ENCODE data around the gene SMYD3. TPM values are rescaled to one million over a fixed set of nuclear protein-coding genes. Genes with fewer than 3 reads are reported as not detected.
"Not testable (repeated sequence)": the region's sequence is repeated elsewhere in the genome, so short reads cannot be mapped to it uniquely, and the experiment has no call there.

SMYD3 gene
- total RNA-seq, 4 donors from 2014 or later: 8.4 to 25.7 (median 14.4) TPM

DNA sequence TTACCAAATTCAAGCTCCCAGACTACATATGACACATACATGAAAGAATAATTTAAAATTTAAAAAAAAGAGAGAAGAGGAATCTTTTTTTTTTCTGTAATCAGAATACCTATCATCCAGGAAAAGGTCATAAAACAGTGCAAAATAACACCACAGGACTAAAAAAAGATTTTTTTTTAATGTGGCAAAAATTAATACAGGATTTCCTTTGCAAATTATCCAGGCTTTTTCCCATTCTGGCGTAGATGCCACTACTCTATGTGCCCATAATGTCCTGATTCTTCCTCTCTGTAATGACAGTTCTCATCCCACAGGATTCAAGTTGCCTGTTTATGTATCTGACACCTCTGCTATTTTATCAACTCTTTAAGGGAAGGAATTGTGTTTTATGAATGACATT lies 429.6 kb downstream of the SMYD3 start:
- TF ChIP-seq POLR2A (IDR thresholded peaks at IDR 0.05): no peak
- no peak for TF ChIP-seq CTCF (IDR thresholded peaks at IDR 0.05)
- 80 to 86% methylated on average over 1 of the region's 1 CpG for WGBS, 2 donors

GRCh38 chr1:246074421-246074820 lies 432.7 kb downstream of the SMYD3 start:
- intact Hi-C loops (cut with DNase I; ENCODE audit: low total_unique reads): no loop called here
- no peak overlapping the region for H3K4me3 ChIP-seq (ENCODE audit: low read depth, poor library complexity, severe bottlenecking)
- DNase-seq (ENCODE audit: low spot score in 2 of 2): no peak
- WGBS, 2 donors: 65 to 68% methylated on average over 2 of the region's 2 CpGs
- TF ChIP-seq POLR2A (IDR thresholded peaks at IDR 0.05): no peak

More for the DNA sequence above, 429.6 kb downstream of the SMYD3 start:
- no peak overlapping the region for H3K4me3 ChIP-seq (ENCODE audit: low read depth, poor library complexity, severe bottlenecking)
- no peak for DNase-seq (ENCODE audit: low spot score in 2 of 2)
- intact Hi-C loops (cut with DNase I; ENCODE audit: low total_unique reads): no loop called here

DNA sequence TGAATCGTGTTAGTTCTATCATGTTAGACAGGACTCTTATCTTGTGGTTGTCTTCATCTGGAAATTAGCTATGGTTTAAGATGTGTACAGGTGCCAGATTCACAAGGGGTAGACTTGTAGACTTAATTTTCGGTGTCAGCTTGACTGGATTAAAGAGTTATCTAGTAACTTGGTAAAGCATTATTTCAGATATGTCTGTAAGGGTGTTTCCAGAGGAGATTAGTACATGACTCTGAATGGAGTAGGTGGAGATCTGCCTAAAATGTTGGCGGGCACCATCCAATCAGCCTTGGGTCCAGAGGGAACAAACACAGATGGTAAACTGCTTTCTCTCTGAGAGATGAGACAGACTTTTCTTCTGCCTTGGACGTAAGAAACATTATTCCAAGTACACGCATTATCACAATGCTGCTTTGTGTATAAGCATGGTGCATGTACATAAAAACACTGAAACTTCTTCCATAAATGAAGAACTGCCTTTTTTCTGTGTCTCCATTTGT lies 434.6 kb downstream of the SMYD3 start:
- TF ChIP-seq POLR2A (IDR thresholded peaks at IDR 0.05) (no peak), CTCF (IDR thresholded peaks at IDR 0.05) (no peak)
- 87 to 89% methylated on average over 5 of the region's 5 CpGs for WGBS, 2 donors
- intact Hi-C loops (cut with DNase I; ENCODE audit: low total_unique reads): no loop called here

GRCh38 chr1:246071981-246072380 lies 435.1 kb downstream of the SMYD3 start:
- DNase-seq (ENCODE audit: low spot score in 2 of 2); H3K4me3 ChIP-seq (ENCODE audit: low read depth, poor library complexity, severe bottlenecking); intact Hi-C loops (cut with DNase I; ENCODE audit: low total_unique reads): not testable (repeated sequence)
- WGBS, 2 donors: 60 to 76% methylated on average over 11 to 15 of the region's 15 CpGs

More for the DNA sequence above, 434.6 kb downstream of the SMYD3 start:
- no peak for DNase-seq (ENCODE audit: low spot score in 2 of 2)
- no peak overlapping the region for H3K4me3 ChIP-seq (ENCODE audit: low read depth, poor library complexity, severe bottlenecking)

- DNase-seq (ENCODE audit: low spot score in 2 of 2); intact Hi-C loops (cut with DNase I; ENCODE audit: low total_unique reads); H3K4me3 ChIP-seq (ENCODE audit: low read depth, poor library complexity, severe bottlenecking): not testable (repeated sequence)
- 78 to 92% methylated on average over 11 of the region's 11 CpGs for WGBS, 2 donors
Observed at GRCh38 chr1:246071561-246071960, 435.5 kb downstream of the SMYD3 start.

DNA sequence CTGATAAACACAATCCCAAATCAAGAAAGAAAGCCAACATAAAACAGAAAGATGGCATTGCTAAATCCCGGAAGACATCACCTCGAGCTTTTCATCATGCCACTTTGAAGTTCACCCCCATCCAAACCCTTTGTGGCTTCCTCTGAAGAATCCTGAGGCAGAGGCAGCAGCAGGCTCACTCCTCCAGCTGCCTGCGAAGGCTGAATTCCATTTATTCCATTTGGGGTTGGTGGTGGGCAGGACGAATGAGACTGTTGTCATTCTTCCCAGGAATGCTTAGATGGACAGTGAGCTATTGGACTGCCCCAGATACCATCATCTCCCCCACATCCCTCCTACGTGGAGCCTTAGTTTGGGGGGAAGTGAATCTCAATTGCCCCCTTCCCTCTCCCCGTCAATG lies 437.5 kb downstream of the SMYD3 start:
- TF ChIP-seq CTCF (IDR thresholded peaks at IDR 0.05) (no peak), POLR2A (IDR thresholded peaks at IDR 0.05) (no peak)
- intact Hi-C loops (cut with DNase I; ENCODE audit: low total_unique reads): no loop called here
- DNase-seq (ENCODE audit: low spot score in 2 of 2): no peak
- WGBS, 2 donors: 87 to 97% methylated on average over 6 of the region's 6 CpGs
- H3K4me3 ChIP-seq (ENCODE audit: low read depth, poor library complexity, severe bottlenecking): no peak overlapping the region

- DNase-seq (ENCODE audit: low spot score in 2 of 2): peak in 1 of 2 donors; percentile 21
- TF ChIP-seq CTCF (IDR thresholded peaks at IDR 0.05) (no peak), POLR2A (IDR thresholded peaks at IDR 0.05) (no peak)
- intact Hi-C loops (cut with DNase I; ENCODE audit: low total_unique reads): no loop called here
- no peak overlapping the region for H3K4me3 ChIP-seq (ENCODE audit: low read depth, poor library complexity, severe bottlenecking)
- 67 to 79% methylated on average over 7 of the region's 7 CpGs for WGBS, 2 donors
Observed at GRCh38 chr1:246068619-246069509, 438.2 kb downstream of the SMYD3 start.
